Measurements from ENCODE around the gene VAT1L.

Gene VAT1L

GRCh38 chr16:77856438-77857160 lies 68.2 kb downstream of the VAT1L start:
- Histone ChIP-seq H3K27ac (ENCODE audit: low read depth, low read length, poor library complexity, severe bottlenecking) (no peak overlapping the region), H3K27me3 (ENCODE audit: insufficient read depth, low read length) (no peaks in the 10 kb centered on the region), H3K4me1 (ENCODE audit: insufficient read depth, low read length, severe bottlenecking) (no peaks in the 10 kb centered on the region), H2AFZ (ENCODE audit: low read length) (no peak overlapping the region), H4K20me1 (ENCODE audit: insufficient read depth, low read length) (no peaks in the 10 kb centered on the region), H3K9me2 (ENCODE audit: low read depth, low read length) (no peaks in the 10 kb centered on the region), H3K4me2 (ENCODE audit: low read length) (no peak overlapping the region), H3K9me3 (ENCODE audit: low read length) (no peaks in the 10 kb centered on the region), H3K79me2 (ENCODE audit: insufficient read depth, low read length) (no peaks in the 10 kb centered on the region), H3K9ac (ENCODE audit: low read length) (no peak overlapping the region), H3K36me3 (ENCODE audit: insufficient read depth, low read length) (no peaks in the 10 kb centered on the region), H3F3A (ENCODE audit: insufficient read depth, low read length) (no peaks in the 10 kb centered on the region), H3K4me3 (ENCODE audit: low read depth, low read length, poor library complexity, severe bottlenecking) (no peak overlapping the region)
- TF ChIP-seq EZH2 (IDR thresholded peaks at IDR 0.05; ENCODE audit: borderline replicate concordance, low read length) (no peak), CTCF (IDR thresholded peaks at IDR 0.05; ENCODE audit: low read length) (no peak)

- Histone ChIP-seq H3K9me2 (ENCODE audit: low read depth, low read length) (no peaks in the 10 kb centered on the region), H2AFZ (ENCODE audit: low read length) (no peak overlapping the region), H3K36me3 (ENCODE audit: insufficient read depth, low read length) (no peaks in the 10 kb centered on the region), H3K79me2 (ENCODE audit: insufficient read depth, low read length) (no peaks in the 10 kb centered on the region), H3K9me3 (ENCODE audit: low read length) (no peaks in the 10 kb centered on the region), H3K4me1 (ENCODE audit: insufficient read depth, low read length, severe bottlenecking) (no peaks in the 10 kb centered on the region), H3K9ac (ENCODE audit: low read length) (no peak overlapping the region), H4K20me1 (ENCODE audit: insufficient read depth, low read length) (no peaks in the 10 kb centered on the region), H3K4me2 (ENCODE audit: low read length) (no peak overlapping the region), H3F3A (ENCODE audit: insufficient read depth, low read length) (no peaks in the 10 kb centered on the region), H3K4me3 (ENCODE audit: low read depth, low read length, poor library complexity, severe bottlenecking) (no peak overlapping the region), H3K27ac (ENCODE audit: low read depth, low read length, poor library complexity, severe bottlenecking) (no peak overlapping the region), H3K27me3 (ENCODE audit: insufficient read depth, low read length) (no peaks in the 10 kb centered on the region)
- no peak for TF ChIP-seq CTCF (IDR thresholded peaks at IDR 0.05; ENCODE audit: low read length)
- no peak for TF ChIP-seq EZH2 (IDR thresholded peaks at IDR 0.05; ENCODE audit: borderline replicate concordance, low read length)
Observed at GRCh38 chr16:77858060-77858459, 69.7 kb downstream of the VAT1L start.

GRCh38 chr16:77859493-77860232 lies 71.3 kb downstream of the VAT1L start:
- no peak for TF ChIP-seq EZH2 (IDR thresholded peaks at IDR 0.05; ENCODE audit: borderline replicate concordance, low read length)
- TF ChIP-seq CTCF (IDR thresholded peaks at IDR 0.05; ENCODE audit: low read length): no peak
- Histone ChIP-seq H3K27me3 (ENCODE audit: insufficient read depth, low read length) (no peaks in the 10 kb centered on the region), H3K4me3 (ENCODE audit: low read depth, low read length, poor library complexity, severe bottlenecking) (no peak overlapping the region), H2AFZ (ENCODE audit: low read length) (no peak overlapping the region), H3K27ac (ENCODE audit: low read depth, low read length, poor library complexity, severe bottlenecking) (no peak overlapping the region), H3K36me3 (ENCODE audit: insufficient read depth, low read length) (no peaks in the 10 kb centered on the region), H3K4me2 (ENCODE audit: low read length) (no peak overlapping the region), H3K79me2 (ENCODE audit: insufficient read depth, low read length) (no peaks in the 10 kb centered on the region), H3F3A (ENCODE audit: insufficient read depth, low read length) (no peaks in the 10 kb centered on the region), H3K9me2 (ENCODE audit: low read depth, low read length) (no peaks in the 10 kb centered on the region), H3K9me3 (ENCODE audit: low read length) (no peaks in the 10 kb centered on the region), H3K9ac (ENCODE audit: low read length) (no peak overlapping the region), H3K4me1 (ENCODE audit: insufficient read depth, low read length, severe bottlenecking) (no peaks in the 10 kb centered on the region), H4K20me1 (ENCODE audit: insufficient read depth, low read length) (no peaks in the 10 kb centered on the region)

All from OCI-LY1 (cell line).